Measurements from ENCODE around the gene LRP1B. TPM values are rescaled to one million over a fixed set of nuclear protein-coding genes. Genes with fewer than 3 reads are reported as not detected.

LRP1B gene
- total RNA-seq, 6 experiments from 2014 or later = 0.06 to 1.7 (median 0.15) TPM; not detected in 1

DNA sequence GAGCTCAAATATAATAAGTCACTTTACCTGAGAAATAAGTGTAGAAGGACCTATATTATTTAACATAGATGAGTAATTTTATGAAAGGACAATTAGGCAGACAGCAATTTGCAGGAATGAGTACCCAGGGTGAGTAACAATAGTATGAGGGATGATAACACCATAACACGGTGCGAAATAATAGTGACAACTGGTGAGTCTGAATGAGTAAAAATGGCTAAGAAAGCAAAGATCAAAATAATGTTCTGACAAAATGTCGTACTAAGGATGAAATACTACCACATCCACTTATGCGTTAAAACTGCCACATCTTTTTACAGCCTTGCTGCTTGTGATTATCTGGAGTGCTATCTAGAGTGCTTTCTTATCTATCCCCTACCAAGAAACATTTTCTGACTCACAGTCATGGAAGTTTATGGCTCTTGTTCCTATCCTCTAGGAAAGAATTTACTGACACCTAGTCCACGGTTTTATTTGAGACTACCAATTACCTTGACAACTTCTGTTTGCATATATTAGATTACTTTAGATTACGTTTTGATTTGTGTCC, 929.7 kb downstream of the LRP1B start:
- WGBS (ENCODE audit: insufficient coverage, low coverage, low lambda C conversion rate, missing lambda C conversion rate) = 48% methylated on average over 6 of the region's 6 CpGs
- Histone ChIP-seq H3K27ac (no peak overlapping the region), H3K36me3 (no peaks in the 10 kb centered on the region), H3K4me3 (no peak overlapping the region), H3K27me3 (no peaks in the 10 kb centered on the region), H3K4me1 (no peaks in the 10 kb centered on the region), H3K9me3 (no peaks in the 10 kb centered on the region)
- intact Hi-C loops (cut with DNase I) = no loop called here
- TF ChIP-seq POLR2A (IDR thresholded peaks at IDR 0.05) = no peak
- TF ChIP-seq, protein P1, sequence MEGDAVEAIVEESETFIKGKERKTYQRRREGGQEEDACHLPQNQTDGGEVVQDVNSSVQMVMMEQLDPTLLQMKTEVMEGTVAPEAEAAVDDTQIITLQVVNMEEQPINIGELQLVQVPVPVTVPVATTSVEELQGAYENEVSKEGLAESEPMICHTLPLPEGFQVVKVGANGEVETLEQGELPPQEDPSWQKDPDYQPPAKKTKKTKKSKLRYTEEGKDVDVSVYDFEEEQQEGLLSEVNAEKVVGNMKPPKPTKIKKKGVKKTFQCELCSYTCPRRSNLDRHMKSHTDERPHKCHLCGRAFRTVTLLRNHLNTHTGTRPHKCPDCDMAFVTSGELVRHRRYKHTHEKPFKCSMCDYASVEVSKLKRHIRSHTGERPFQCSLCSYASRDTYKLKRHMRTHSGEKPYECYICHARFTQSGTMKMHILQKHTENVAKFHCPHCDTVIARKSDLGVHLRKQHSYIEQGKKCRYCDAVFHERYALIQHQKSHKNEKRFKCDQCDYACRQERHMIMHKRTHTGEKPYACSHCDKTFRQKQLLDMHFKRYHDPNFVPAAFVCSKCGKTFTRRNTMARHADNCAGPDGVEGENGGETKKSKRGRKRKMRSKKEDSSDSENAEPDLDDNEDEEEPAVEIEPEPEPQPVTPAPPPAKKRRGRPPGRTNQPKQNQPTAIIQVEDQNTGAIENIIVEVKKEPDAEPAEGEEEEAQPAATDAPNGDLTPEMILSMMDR (IDR thresholded peaks at IDR 0.05) = no peak
- DNase-seq (no peak), ATAC-seq (no peak)

DNA sequence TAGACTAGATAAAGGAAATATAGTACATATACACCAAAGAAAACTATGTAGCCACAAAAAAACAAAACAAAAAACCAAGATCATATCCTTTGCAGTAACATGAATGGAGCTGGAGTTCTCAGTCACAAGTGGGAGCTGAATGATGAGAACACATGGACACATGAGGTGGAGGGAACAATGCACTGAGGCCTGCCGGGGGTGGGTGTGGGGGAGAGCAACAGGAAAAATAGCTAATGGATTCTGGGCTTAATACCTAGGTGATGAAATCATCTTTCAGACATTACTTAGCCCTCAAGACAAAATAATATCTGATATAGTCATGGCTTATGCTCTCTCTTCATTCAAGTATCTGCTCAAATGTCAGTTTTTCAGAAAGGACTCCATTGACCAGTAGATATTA, 930.6 kb downstream of the LRP1B start:
- Histone ChIP-seq H3K4me3 (no peak overlapping the region), H3K9me3 (no peaks in the 10 kb centered on the region), H3K27me3 (no peaks in the 10 kb centered on the region), H3K27ac (no peak overlapping the region), H3K36me3 (no peaks in the 10 kb centered on the region), H3K4me1 (no peaks in the 10 kb centered on the region)
- 71% methylated on average over 1 of the region's 1 CpG for WGBS (ENCODE audit: insufficient coverage, low coverage, low lambda C conversion rate, missing lambda C conversion rate)
- DNase-seq (no peak), ATAC-seq (no peak)
- intact Hi-C loops (cut with DNase I) = no loop called here
- no peak for TF ChIP-seq POLR2A (IDR thresholded peaks at IDR 0.05)
- TF ChIP-seq, protein P1 (IDR thresholded peaks at IDR 0.05) = no peak

DNA sequence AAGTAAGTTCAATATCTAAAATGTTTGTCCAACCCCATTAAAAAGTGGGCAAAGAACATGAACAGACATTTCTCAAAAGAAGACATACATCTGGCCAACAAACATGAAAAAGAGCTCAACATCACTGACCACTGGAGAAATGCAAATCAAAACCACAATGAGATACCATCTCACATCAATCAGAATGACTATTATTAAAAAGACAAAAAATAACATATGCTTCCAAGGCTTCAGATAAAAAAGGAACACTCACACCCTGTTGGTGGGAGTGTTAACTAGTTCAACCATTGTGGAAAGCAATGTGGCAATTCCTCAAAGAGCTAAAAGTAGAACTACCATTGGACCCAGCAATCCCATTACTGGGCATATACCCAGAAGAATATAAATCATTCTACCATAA, 931.1 kb downstream of the LRP1B start:
- Histone ChIP-seq H3K27ac (no peak overlapping the region), H3K4me1 (no peaks in the 10 kb centered on the region), H3K27me3 (no peaks in the 10 kb centered on the region), H3K4me3 (no peak overlapping the region), H3K36me3 (no peaks in the 10 kb centered on the region), H3K9me3 (no peaks in the 10 kb centered on the region)
- DNase-seq (no peak), ATAC-seq (no peak)
- TF ChIP-seq POLR2A (IDR thresholded peaks at IDR 0.05) = no peak
- TF ChIP-seq, protein P1 (IDR thresholded peaks at IDR 0.05) = no peak
- intact Hi-C loops (cut with DNase I) = no loop called here

DNA sequence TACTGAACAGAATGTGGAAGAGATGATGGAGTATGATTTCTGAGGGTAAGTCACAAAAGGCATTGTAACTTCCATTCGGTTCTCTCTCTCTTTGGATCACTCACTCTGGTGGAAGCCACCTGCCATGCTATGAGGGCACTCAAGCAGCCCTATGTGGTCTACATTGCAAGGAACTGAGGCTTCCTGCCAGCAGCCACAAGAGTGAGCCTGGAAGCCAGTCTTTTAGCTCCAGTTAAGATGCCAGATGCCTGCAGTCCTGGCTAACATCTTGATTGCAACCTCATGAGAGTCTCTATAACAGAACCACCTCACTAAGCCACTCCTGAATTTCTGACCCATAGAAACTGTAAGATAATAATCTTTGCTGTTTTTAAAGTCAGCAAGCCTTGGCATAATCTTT, 935.7 kb downstream of the LRP1B start:
- H3K9me3 ChIP-seq = no peaks in the 10 kb centered on the region
- ATAC-seq (no peak), DNase-seq (no peak)
- no peak overlapping the region for H3K4me3 ChIP-seq
- 30% methylated on average over 1 of the region's 1 CpG for WGBS (ENCODE audit: insufficient coverage, low coverage, low lambda C conversion rate, missing lambda C conversion rate)
- no peaks in the 10 kb centered on the region for H3K27me3 ChIP-seq
- no peak overlapping the region for H3K27ac ChIP-seq
- TF ChIP-seq POLR2A (IDR thresholded peaks at IDR 0.05) = no peak
- TF ChIP-seq, protein P1 (IDR thresholded peaks at IDR 0.05) = no peak
- no peaks in the 10 kb centered on the region for H3K4me1 ChIP-seq
- H3K36me3 ChIP-seq = no peaks in the 10 kb centered on the region
- intact Hi-C loops (cut with DNase I) = no loop called here

DNA sequence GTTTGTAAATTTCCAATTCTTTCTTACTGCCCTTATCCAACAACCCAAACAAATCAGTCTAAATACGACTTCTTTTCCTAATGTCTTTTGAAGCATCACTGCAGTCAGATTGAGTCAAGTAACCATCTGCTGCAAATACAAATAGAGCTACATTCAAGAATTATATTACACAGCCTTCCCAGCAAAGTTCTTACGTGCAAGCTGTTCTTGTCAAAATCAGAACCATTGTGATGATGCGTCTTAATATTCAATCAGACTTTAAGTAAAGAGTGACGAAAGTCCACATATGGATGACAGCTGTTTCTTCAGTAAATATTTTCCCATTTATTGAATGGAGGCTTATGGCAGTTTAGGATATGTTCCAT, 943.8 kb downstream of the LRP1B start:
- ATAC-seq (no peak), DNase-seq (no peak)
- no peaks in the 10 kb centered on the region for H3K4me1 ChIP-seq
- H3K36me3 ChIP-seq = no peaks in the 10 kb centered on the region
- no peaks in the 10 kb centered on the region for H3K27me3 ChIP-seq
- H3K9me3 ChIP-seq = no peaks in the 10 kb centered on the region
- 39% methylated on average over 4 of the region's 4 CpGs for WGBS (ENCODE audit: insufficient coverage, low coverage, low lambda C conversion rate, missing lambda C conversion rate)
- intact Hi-C loops (cut with DNase I) = no loop called here
- H3K4me3 ChIP-seq = no peak overlapping the region
- no peak overlapping the region for H3K27ac ChIP-seq
- no peak for TF ChIP-seq POLR2A (IDR thresholded peaks at IDR 0.05)
- TF ChIP-seq, protein P1 (IDR thresholded peaks at IDR 0.05) = no peak

All from right lobe of liver (tissue), 6 donors.